HG03439 (cell line): ENCODE measurements around the gene NIPAL4.
"Not testable (repeated sequence)": the region's sequence is repeated elsewhere in the genome, so short reads cannot be mapped to it uniquely, and the experiment has no call there.

Experiments used
- ATAC-seq: cut with Tn5 transposase; IDR thresholded peaks from one replicate; pipeline ENCODE4 v1.9.1; 2021; ENCODE audit warnings: mild to moderate bottlenecking, moderate library complexity; ENCODE audit not compliant: unreplicated experiment

The NIPAL4 gene

GRCh38 chr5:157481666-157482065, 21.7 kb downstream of the NIPAL4 start:
- ATAC-seq, result no peak

GRCh38 chr5:157482702-157483101, 22.7 kb downstream of the NIPAL4 start:
- not testable (repeated sequence) for ATAC-seq

GRCh38 chr5:157484768-157485167, 24.8 kb downstream of the NIPAL4 start:
- ATAC-seq, result no peak

DNA sequence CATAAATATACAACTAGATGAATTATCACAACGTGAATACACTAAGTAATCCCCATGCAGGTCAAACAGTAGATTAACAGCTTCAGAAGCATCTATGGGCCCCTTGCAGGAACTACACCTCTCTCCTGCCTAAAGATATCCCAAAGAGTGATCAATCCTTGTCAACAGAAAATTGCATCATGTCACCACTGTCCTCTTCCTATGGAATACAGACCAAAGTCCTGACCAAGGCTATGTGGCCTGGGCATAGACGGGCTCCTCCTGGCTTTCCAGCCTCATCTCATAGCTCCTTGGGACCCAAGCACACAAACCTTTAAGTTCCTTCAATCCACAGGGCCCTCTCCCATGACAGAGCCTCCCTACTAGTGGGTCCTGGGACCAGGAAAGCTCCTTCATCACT, 25.3 kb downstream of the NIPAL4 start:
- no peak for ATAC-seq

DNA sequence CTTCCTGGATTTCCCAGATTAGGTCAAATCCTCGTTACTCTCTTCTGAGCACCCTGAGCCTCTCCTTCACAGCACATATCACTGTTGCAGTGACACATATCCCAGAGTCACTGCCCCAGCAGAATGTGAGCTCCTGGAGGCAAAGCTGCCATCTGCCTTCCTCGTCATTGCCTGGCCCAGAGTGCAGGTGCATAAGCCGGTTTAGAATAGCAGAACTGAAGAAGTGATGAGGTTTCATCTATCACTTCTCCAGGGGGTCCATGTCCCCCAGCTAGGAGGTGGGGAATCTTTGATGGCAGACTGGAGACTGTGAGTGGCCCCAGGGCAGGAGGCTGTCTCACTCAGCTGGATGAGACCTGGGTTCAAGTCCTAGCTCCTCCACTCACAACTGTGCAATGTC, 25.8 kb downstream of the NIPAL4 start:
- ATAC-seq, result peak; percentile 17

DNA sequence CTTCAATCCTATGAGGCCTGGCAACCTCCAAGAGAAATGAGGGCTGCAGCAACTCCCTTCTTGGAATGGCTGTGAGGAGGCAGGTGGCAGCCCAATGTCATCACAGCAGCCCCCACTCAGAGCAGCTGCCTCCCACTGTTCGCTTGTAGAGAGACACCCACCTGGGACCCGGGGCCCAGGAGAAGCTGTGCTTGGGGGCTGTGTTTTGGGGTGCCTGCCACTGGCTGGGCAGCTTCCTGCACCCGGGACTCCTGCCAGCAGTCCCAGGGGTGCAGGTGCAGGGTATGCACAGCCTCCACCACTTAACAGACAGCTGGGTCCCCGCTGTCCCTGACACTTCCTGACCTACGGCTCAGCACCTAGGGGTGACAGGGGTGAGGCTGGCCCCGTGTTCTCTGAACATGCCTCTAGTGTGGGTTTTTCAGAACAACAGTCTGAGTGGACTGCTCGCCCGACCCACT, 26.2 kb downstream of the NIPAL4 start:
- ATAC-seq, result peak; percentile 54

DNA sequence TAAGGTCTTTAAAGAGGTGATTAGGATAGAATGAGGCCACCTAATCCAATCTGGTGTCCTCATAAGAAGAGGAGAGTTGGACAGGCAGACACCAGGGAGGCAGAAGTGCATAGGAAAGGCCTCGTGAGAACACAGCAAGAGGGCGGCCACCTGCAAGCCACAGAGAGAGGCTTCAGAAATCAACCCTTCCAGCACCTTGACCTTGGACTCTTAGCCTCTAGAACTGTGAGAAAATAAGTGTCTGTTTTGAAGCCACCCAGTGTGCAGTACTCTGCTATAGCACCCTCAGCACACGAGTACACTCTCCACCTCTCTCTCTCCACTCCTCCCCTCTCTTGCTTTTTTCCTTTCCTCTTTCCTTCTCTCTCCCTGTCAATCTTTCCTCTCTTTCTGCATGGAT, 26.8 kb downstream of the NIPAL4 start:
- ATAC-seq, result peak; percentile 57

DNA sequence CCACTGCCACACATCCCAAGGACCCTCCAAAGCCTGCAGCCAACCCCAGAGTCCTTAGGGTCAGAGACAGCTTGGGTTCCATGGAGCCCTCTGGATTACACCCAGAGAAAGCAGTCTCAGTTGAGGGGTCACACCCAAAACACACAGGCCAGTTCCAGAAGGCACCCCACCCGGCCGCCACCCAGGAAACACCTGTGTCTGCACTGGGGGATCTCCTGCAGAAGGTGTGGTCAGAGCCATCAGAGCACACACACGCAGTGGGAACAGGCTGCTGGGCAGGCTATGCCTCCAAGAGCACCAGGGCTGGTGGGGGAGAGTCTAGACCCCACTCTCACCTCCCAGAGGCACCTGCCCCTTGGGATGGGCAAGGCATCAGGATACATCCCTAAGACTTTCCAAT, 27.3 kb downstream of the NIPAL4 start:
- ATAC-seq, result no peak

- no peak for ATAC-seq
Measured at GRCh38 chr5:157491471-157491995, 31.5 kb downstream of the NIPAL4 start.

DNA sequence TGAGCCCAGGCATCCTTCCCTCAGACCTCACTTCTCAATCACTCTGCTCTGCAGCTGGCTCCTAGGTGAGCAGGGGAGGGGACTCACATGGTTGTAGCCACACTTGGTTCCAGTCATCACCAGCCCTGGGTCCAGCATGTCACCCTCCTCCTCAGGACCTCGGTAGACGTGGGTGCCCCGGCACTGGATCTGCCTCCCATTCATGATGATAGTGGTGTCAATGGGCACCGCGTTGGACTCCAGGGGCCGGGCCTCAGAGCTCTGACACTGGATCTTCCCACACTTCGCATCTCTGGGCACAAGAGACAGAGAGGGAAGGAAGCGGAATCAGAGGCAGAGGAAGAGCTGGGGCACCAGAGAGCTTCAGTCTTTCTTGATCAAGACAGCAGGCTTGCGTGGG, 32.9 kb downstream of the NIPAL4 start:
- no peak for ATAC-seq

DNA sequence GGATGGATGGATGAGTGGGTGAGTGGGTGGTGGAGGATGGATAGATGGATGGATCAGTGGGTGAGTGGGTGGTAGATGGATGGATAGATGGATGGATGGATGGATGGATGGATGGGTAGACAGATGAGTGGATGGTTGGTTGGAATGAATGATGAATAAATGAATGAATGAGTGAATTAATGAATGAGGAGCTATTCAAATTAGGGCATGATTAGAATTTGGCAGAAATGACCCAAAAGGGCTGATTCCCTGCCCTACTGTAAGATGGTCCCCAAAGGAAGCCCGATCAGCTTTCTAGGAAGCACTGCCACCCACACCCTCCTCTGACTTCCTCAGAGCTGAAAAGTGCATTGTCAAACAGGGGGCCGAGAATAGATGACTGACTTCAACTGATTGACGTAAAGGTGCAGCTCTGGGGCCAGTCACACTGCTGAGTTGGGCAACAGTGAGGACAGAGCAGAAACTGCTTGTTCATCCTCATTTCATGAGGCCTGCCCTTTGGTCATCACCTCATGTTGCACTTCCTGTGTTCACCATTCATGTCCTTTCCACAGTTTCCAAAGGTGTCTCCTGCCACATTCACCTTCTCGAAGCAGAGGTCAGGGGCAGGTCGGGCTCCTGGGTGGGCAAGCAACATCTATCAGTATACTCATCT, 34.3 kb downstream of the NIPAL4 start:
- no peak for ATAC-seq

GRCh38 chr5:157496864-157497263, 36.9 kb downstream of the NIPAL4 start:
- no peak for ATAC-seq

GRCh38 chr5:157497875-157498611, 38.0 kb downstream of the NIPAL4 start:
- no peak for ATAC-seq

- peak; percentile 74 for ATAC-seq
Measured at GRCh38 chr5:157502143-157502647, 42.2 kb downstream of the NIPAL4 start.

- no peak for ATAC-seq
Measured at GRCh38 chr5:157504053-157504452, 44.0 kb downstream of the NIPAL4 start.

- ATAC-seq, result no peak
Measured at GRCh38 chr5:157505496-157505895, 45.5 kb downstream of the NIPAL4 start.

DNA sequence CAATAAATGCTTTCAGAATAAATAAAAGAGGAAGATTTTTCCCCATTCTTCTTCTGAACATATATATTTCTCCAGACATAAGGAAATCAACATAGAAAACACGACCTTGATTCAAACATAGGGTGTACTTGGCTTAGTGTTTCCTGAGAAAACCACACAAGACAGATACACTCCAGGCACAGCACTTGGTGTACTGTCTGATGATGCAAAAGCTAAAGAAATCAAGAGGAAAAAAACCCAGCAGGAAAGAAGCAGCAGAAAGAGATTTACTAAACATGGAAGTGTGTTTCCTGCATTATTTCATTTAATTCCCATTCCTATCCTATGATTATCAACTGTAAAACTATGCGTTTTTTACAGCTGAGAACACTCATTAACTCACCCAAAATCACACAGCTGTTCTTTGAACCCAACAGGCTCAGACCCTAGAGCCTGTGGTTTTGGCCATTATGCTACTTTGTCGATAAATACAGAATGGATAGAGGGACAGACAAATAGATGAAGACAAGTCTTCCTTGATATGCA, 46.1 kb downstream of the NIPAL4 start:
- ATAC-seq, result no peak

- ATAC-seq, result no peak
Measured at GRCh38 chr5:157506981-157507780, 47.2 kb downstream of the NIPAL4 start.

- no peak for ATAC-seq
Measured at GRCh38 chr5:157509093-157509492, 49.1 kb downstream of the NIPAL4 start.

DNA sequence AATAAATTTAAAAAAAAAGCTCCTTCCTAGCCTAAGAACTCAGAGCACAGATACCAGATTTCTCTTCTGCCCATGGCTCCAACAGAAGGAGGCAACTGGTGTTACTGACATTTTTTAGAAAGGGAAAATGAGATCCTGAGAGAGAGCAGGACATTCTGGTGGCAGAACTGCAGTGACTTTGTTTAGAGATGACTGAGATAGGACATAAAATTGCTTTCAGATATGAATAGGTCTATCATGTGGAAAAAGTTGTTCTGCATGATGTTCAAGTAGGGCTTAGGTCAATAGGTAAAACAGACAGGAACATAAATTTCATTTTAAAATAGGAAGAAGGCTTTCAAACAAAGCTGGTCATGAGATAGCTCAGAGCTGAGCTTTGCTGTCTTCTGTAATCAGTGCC, 49.6 kb downstream of the NIPAL4 start:
- no peak for ATAC-seq

- ATAC-seq, result no peak
Measured at GRCh38 chr5:157510682-157511081, 50.7 kb downstream of the NIPAL4 start.
